GM19395 (cell line): ENCODE results near the gene STAT6.

Source experiments
- ATAC-seq: cut with Tn5 transposase; IDR thresholded peaks from one replicate; pipeline ENCODE4 v1.9.1; 2021; ENCODE audit warnings: mild to moderate bottlenecking, moderate library complexity; ENCODE audit not compliant: unreplicated experiment

Gene STAT6

GRCh38 chr12:57111031-57111734 is at the start of gene STAT6:
Gene STAT6 (minus strand): TSS chr12:57111362. CDS start chr12:57108278, 3,084 bp downstream.
- ATAC-seq, result peak; percentile 61

- no peak for ATAC-seq
Measured at GRCh38 chr12:57160741-57161140, 49.6 kb upstream of the STAT6 start.

DNA sequence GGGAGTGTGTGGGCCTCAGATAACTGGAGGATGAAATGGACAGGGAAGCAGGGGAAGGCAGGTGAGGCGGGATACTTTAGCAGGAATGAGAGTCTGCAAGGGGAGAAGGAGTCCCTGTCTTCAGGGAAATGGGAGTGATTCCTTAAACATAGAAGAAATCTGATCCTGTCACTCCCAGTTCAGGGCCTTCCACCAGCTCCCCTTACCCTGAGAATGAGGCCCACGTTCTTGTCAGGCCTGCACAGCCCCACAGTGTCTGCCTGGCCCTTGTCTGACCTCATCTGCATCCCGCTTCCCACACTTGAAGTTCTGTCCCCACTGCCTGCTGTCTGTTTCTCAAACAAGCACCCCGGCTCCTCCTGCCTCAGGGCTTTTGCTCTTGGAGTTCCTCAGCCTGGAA is 48.9 kb upstream of the STAT6 start:
- no peak for ATAC-seq

DNA sequence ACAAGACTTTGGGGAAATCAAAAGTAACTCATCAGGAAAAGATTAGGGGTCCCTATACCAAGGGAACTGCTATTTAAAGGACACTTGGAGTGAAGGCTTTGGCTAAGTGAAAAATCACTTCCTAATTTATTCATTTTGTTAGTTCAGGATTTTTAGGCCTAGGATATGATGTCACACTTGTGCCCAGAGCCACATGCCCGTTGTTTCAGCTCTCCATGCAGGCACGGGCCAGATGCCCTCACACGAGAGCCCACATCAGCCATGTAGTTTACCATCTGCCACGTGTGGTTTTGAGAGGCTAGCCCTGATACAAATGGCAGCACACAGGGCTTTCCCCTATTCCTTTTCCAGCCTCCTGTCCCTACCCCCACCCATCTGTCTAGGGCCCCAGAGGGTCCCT is 48.1 kb upstream of the STAT6 start:
- no peak for ATAC-seq

GRCh38 chr12:57158665-57159064 is 47.5 kb upstream of the STAT6 start:
- no peak for ATAC-seq

DNA sequence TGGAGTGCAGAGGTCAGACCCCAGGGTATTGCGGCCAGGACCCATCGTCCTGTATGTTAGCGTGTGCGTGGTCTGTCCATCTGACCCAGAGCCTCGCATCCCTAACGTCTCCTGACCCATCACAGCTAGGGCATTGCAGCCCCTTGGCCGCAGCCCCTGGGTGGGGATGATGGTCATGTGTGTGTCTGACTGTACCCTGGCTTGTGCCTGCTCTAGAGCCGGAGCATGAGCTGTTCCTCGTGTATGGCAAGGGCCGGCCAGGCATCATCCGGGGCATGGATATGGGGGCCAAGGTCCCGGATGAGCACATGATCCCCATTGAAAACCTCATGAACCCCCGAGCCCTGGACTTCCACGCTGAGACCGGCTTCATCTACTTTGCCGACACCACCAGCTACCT is 47.0 kb upstream of the STAT6 start:
- no peak for ATAC-seq

DNA sequence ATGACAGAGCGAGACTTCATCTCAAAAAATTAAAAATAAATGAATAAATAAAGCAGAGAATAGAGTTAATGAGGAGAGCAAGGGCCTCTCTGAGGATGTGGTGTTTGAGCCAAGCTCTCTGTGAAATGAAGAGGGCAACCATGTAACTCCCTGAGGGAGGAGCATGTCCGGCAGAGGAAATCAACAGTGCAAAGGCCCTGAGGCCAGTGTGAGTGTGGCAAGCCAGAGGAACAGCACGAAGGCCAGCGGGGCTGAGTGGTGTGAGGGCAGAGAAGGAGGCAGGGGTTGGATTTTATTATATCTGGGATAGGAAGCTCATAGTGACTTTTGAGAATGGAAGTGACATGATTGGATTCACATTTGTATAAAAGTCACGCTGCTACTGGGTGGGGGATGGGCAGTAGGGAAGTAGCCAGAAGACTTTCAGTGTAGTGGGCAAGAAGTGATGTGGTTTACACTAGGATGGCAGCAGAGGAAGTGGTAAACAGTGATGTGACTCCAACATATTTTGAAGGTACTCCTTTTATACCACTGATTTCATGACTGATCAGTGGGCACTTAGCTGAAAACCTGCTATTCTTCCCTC is 46.5 kb upstream of the STAT6 start:
- ATAC-seq, result no peak

DNA sequence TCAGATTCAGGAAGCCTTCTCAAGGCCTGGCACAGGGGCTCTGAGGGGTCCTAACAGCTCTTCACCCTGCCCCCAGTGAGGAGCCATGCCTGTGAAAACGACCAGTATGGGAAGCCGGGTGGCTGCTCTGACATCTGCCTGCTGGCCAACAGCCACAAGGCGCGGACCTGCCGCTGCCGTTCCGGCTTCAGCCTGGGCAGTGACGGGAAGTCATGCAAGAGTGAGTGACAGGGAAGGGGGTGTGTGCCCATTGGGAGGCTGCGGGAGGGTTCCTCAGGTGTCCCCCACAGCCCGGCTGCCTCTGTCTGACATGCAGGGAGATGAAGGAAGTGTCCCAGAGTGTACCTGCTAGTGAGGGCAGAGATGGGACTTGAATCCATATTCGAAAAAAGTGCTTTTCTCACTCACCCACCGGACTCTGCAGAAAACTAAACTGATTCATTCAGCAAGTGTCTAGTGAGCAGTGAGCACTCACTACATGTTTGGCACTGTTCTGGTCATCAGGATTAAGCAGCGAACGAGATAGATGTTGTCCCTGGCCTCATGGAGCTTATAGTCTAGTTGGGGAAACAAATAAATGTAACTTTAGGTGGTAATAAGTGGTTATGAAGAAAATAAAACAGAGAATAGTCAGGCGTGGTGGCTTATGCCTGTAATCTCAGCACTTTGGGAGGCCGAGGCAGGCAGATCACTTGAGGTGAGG is 45.7 kb upstream of the STAT6 start:
- no peak for ATAC-seq

- ATAC-seq, result no peak
Measured at GRCh38 chr12:57154804-57155434, 43.8 kb upstream of the STAT6 start.

DNA sequence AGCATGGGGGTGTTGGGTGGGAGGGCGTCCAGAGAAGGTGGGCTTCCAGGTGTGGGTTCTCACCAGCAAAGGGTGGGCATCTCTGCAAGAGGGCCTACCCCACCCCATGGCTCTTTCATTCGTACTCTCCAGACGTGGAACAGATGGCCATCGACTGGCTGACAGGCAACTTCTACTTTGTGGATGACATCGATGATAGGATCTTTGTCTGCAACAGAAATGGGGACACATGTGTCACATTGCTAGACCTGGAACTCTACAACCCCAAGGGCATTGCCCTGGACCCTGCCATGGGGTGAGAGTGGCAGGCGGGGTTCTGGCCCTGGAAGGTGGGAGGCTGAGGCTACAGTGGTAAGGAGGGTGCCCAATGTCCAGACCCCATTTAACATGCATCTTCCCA is 42.9 kb upstream of the STAT6 start:
- ATAC-seq, result no peak

DNA sequence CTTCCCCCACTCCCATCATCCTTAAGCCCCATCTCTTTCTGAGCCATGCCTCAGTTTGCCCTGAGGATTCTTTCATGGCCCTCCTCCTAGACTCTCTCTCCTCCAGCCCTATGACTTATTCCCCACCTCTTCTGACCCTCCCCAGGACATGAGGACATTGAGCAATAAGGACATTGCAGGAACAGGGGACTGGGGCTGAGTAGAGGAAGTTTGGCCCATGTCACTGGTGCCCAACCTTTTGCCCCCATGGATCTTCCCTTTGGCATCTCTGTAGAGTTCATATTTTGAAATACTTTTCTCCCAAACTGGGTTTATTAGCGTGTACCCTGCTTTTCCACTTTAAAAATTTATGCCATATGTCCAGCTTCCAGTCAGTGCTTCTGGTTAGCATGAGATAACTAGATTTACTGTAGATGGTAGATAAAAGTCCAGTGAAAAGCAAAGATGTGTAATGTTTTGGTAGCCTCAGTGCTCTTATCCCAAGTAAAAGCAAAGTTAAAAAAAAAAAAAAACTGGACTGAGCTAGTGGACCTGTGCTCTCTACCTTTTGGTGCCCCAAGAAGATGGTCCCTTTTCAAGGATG is 42.3 kb upstream of the STAT6 start:
- no peak for ATAC-seq

DNA sequence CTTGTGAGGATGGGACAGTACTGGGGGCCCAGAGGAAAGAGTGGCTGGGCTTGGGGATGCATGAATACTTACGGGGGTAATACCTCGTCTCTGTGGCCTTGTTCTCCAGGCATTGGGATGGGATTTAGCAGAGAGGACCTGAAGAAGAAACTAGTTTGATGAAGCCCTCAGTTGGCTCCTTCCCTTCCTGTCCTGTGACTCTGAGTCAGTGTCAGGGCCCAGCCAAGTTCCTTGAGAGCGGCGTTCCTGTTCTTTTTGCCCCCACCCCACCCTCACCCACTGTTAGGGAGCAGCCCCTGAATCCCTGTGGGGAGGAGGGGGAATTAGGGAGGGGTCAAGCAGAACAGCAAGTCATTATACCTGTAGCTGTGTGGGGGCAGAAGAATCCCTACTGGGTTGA is 41.5 kb upstream of the STAT6 start:
- no peak for ATAC-seq

DNA sequence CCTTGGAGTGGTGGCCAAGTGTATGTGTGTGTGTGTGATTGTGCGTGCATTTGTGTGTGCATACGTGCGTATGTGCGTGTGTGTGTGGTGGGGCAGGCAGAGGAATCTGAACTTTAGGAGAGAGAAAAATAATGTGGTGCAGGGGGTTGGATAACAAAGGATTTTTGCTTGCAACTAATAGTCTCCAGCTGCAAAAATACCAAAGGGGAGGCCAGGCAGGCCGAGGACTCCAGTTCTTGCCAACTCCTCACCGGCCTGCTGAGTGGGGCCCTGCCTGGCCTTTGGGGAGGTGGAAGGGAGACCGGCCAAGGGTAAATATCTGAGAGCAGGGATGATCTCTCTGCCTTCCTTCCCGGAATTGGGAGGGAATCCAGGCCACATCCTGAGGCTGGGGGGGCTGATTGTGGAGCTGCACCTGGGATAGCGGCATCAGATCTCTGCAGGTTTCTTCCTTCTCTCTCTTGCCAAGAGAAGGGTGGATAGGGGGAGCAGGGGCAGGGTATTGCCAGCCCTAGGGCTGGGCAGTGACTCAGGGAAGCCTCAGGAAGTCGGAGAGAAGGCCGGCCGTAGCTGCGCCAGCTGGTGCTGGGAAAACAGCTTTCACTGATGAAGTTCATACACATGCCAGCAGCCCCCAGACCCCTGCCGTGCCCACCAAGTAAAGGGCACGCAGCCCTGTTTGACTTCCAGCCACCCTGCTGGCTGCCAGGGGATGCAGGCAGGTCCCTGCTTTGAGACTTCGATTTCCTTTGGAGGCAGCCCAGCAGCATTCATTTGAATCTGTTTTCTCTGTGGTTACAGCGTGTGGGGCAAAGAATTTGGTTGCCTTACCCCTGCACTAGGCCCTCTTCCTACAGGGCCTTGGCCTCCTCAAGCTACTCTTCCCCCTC is 40.8 kb upstream of the STAT6 start:
- no peak for ATAC-seq

GRCh38 chr12:57150400-57151000 is 39.3 kb upstream of the STAT6 start:
- no peak for ATAC-seq

GRCh38 chr12:57149245-57149900 is 38.2 kb upstream of the STAT6 start:
- no peak for ATAC-seq

DNA sequence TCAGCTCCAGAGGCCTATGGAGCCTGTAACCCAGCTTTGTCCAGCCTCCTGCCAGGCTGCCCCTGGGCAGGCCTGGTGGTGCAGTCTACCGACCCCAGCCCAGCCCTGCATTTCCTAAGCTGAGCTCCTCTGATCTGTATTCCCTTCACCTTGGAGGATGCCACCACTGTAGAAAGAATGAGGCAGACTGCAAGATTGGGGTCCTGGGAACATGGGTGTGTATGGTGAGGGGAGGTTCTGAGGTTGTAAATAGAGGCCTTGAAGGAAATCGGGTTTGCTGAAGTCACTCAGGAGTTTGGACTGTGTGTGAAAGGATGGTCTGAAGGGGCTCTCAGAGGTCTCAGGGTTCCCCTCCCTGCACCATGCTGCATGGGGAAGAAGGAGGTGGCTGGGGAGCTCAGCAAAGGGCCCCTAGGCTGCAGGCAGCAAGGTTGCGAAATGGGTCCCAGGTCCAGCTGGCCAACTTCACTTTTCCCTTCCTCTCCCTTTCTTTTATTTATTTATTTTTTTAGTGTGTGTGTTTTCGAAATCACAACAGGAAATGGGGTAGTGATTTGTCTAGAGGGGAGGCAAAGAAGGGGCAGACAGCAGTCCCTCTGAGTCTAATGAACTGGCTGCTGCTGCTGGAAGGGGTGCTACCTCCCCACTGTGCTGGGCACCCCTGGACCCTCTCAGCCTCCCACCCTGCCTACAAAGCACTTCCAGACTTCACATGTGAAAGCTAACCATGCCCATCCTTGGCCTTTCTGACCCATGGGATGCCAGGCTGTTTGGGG is 37.5 kb upstream of the STAT6 start:
- no peak for ATAC-seq

DNA sequence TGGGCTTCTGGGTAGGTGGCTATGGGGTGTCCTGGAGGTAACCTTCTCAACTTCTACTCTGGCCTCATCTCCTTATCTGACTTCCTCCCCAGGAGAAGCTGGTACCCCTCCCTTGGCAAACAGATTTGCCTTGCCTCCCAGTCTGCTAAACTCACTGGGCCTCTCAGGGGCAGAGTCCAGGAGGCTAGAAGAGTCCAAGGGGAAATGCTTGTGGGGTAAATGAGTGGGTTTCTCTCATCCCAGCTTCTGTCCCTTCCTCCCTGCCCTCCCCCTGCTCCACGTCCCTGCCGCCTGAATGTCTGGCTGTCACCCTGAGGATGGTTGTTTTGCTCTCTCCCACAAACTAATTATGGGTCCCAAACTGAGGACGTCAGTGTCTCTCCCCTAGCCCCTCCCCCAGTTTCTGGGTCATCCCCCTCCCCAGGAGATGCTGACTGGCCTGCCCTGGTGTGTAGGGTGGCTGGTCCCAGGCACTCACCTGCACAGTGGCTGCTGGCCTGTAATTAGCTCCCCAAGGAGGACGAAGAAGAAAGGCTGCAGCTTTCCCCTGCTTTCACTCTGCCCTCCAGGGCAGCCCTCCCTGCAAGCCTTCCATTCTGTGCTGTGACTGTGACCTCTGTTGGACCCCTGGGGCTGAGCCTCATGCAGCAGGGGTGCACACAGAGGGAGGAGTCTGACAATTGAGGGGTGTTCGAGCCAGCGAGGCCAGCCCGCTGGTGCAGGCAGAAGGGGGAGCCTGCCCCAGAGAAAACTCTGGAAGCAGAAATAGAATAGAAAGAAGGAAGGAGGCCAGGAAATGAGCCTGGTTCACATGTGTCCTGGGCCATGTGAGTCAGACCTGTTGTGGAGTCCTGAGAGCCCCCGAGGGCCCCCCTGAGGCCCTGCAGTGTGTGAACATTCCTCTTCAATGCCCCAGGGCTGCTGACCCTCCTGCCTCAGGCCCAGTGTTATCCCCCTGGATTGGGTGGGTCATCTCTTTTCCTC is 36.1 kb upstream of the STAT6 start, which contains the start of gene LRP1-AS:
TSS of gene LRP1-AS (minus strand) at position 659 of the 984 bp plus-strand sequence.
- no peak for ATAC-seq
